Left lung (tissue), 10 donors: Measurements from ENCODE around the gene CTNNA1. TPM values are rescaled to one million over a fixed set of nuclear protein-coding genes. Genes with fewer than 3 reads are reported as not detected.

Experiments used
- ATAC-seq: fragments of 200-7000 bp; cut with Tn5 transposase; one replicate; pipeline ENCODE4 v1.9.1; 2020; ENCODE audit warnings: moderate library complexity
- DNase-seq, 4 donors: peaks; one replicate each; pipeline ENCODE4 v3.0.0-alpha.2; 2013 to 2020
- H3K27ac ChIP-seq, 2 donors: fragments of 200-600 bp; sonication (generic) in 1 of 2; one replicate each; pipeline versions ENCODE4 v1.5.0 to v1.8.0; 2020 to 2021
- H3K27me3 ChIP-seq, 2 donors: fragments of 200-600 bp; sonication (generic) in 1 of 2; one replicate each; pipeline versions ENCODE4 v1.5.0 to v1.8.0; 2020 to 2021
- H3K36me3 ChIP-seq, 2 donors: fragments of 200-600 bp; sonication (generic) in 1 of 2; one replicate each; pipeline versions ENCODE4 v1.5.0 to v1.8.0; 2020 to 2021
- H3K4me1 ChIP-seq, 2 donors: fragments of 200-600 bp; one replicate each; pipeline ENCODE4 v1.8.0; 2021
- H3K4me3 ChIP-seq, 2 donors: fragments of 200-600 bp; sonication (generic) in 1 of 2; one replicate each; pipeline versions ENCODE4 v1.5.0 to v1.8.0; 2020 to 2021; ENCODE audit warnings: mild to moderate bottlenecking in 1 of 2
- H3K9me3 ChIP-seq, 2 donors: fragments of 200-600 bp; sonication (generic) in 1 of 2; one replicate each; pipeline versions ENCODE4 v1.5.0 to v1.8.0; 2020 to 2021
- CTCF ChIP-seq, 2 donors: fragments of 200-600 bp; sonication (generic) in 1 of 2; IDR thresholded peaks; one replicate each; pipeline versions ENCODE4 v1.5.0 to v1.8.0; 2021; ENCODE audit warnings: antibody characterized with exemption in 2 of 2
- intact Hi-C, 2 donors: fragments of 100-400 bp; cut with DNase I; formaldehyde crosslinking; loops; one replicate each; pipeline versions ENCODE4 v1.11.2 to v1.14.2; 2022
- polyA plus RNA-seq, 6 donors: library from polyadenylated mRNA; unstranded; fragments of 120-200 nt; gene quantifications; one replicate each; pipeline ENCODE4 v1.2.1, GENCODE V29; 2013; ENCODE audit not compliant: insufficient read length in 6 of 6
- total RNA-seq, 2 donors: library from RNA; stranded (reverse); fragmentation: NEBNext Ultra II Directional; extraction: Animal tissue kit (Norgen Biotek cat#: 25700); gene quantifications; one replicate each; pipeline ENCODE4 v1.2.1, GENCODE V29; 2021
- donor health status: DM: no; HTN: yes; CAD: no.
- donor health status: DM: no; HTN: no; CAD: no.

Gene CTNNA1
- total and polyA plus RNA-seq, 8 donors: 309 to 443 (median 366) TPM

GRCh38 chr5:138943599-138944173 lies 190.5 kb downstream of the CTNNA1 start:
- Histone ChIP-seq H3K27me3 (no peaks in the 10 kb centered on the region), H3K36me3 (peaks cover 0 to 25% of the 10 kb centered on the region in 2 donors), H3K27ac (no peak overlapping the region), H3K4me3 (no peak overlapping the region), H3K4me1 (no peaks in the 10 kb centered on the region), H3K9me3 (no peaks in the 10 kb centered on the region)
- ATAC-seq (no peak), DNase-seq (no peak)
- intact Hi-C loops: no loop called here
- no peak for TF ChIP-seq CTCF (IDR thresholded peaks at IDR 0.05)

- Histone ChIP-seq H3K36me3 (peaks cover 0 to 25% of the 10 kb centered on the region in 2 donors), H3K4me3 (no peak overlapping the region), H3K27ac (no peak overlapping the region), H3K27me3 (no peaks in the 10 kb centered on the region), H3K4me1 (no peaks in the 10 kb centered on the region), H3K9me3 (no peaks in the 10 kb centered on the region)
- ATAC-seq (no peak), DNase-seq (peak in 1 of 4 donors; percentile 75)
- no peak for TF ChIP-seq CTCF (IDR thresholded peaks at IDR 0.05)
- intact Hi-C loops: no loop called here
Observed at GRCh38 chr5:138944527-138945322, 191.5 kb downstream of the CTNNA1 start.

GRCh38 chr5:138945421-138946240 lies 192.4 kb downstream of the CTNNA1 start:
- DNase-seq (peak in 1 of 4 donors; percentile 62), ATAC-seq (no peak)
- Histone ChIP-seq H3K4me1 (peaks cover 0 to 3% of the 10 kb centered on the region in 2 donors), H3K36me3 (peaks cover 0 to 25% of the 10 kb centered on the region in 2 donors), H3K9me3 (no peaks in the 10 kb centered on the region), H3K4me3 (no peak overlapping the region), H3K27ac (no peak overlapping the region), H3K27me3 (no peaks in the 10 kb centered on the region)
- no peak for TF ChIP-seq CTCF (IDR thresholded peaks at IDR 0.05)
- intact Hi-C loops: no loop called here

GRCh38 chr5:138946241-138946623 lies 193.0 kb downstream of the CTNNA1 start:
- ATAC-seq (no peak), DNase-seq (peak in 1 of 4 donors; percentile 63)
- Histone ChIP-seq H3K27me3 (no peaks in the 10 kb centered on the region), H3K9me3 (no peaks in the 10 kb centered on the region), H3K4me1 (peaks cover 0 to 3% of the 10 kb centered on the region in 2 donors), H3K36me3 (peaks cover 0 to 25% of the 10 kb centered on the region in 2 donors), H3K27ac (no peak overlapping the region), H3K4me3 (no peak overlapping the region)
- no peak for TF ChIP-seq CTCF (IDR thresholded peaks at IDR 0.05)
- intact Hi-C loops: no loop called here
